Occipital lobe (tissue), 2 donors: Measurements from ENCODE around the gene MOXD1. TPM values are rescaled to one million over a fixed set of nuclear protein-coding genes. Genes with fewer than 3 reads are reported as not detected.
"Not testable (repeated sequence)": the region's sequence is repeated elsewhere in the genome, so short reads cannot be mapped to it uniquely, and the experiment has no call there.

Experiments used
- DNase-seq: peaks from one replicate; lab custom pipeline; 2025; lab: John Stamatoyannopoulos, UW
- total RNA-seq: library from RNA; depleted of rRNA; stranded (reverse); fragments of >200 nt; gene quantifications from one replicate; pipeline ENCODE4 v1.2.3, GENCODE V29; 2014

MOXD1 gene
- total RNA-seq, 1 donor from 2014 or later = 18.6 TPM

DNA sequence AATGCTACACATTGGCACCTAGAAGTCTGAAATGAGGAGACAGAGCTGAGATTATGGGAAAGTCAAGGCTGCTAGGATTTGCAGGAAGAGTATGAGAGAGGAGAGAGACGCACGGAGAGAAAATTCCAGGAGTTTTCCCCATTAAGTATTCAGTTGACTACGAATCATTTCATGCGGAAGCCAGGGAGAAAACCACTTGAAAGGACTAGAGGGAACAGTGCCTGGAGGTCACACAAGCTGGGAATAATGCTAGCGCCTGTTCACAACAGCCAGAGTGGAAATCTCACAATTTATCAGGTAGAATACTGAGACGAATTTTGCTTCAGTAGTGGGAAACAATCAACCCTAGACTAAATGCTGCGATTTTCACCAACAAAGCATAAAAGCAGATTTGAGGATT, 118.6 kb downstream of the MOXD1 start:
- no peak for DNase-seq

DNA sequence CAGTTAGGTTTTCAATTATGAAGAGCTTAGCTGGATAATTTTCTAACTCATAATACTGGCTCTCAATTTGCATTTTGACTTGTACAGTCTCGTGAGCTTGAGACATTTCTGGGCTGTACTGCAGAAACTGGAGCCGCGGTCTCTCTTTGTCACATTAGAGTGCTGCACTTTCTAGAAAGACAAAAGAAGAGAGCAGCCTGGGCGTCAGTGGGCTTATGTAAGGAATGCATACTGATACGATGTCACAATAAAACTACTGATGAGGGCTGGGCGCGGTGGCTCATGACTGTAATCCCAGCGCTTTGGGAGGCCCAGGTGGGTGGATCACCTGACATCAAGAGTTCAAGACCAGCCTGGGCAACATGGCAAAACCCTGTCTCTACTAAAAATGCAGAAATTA, 120.8 kb downstream of the MOXD1 start:
- DNase-seq = no peak

DNA sequence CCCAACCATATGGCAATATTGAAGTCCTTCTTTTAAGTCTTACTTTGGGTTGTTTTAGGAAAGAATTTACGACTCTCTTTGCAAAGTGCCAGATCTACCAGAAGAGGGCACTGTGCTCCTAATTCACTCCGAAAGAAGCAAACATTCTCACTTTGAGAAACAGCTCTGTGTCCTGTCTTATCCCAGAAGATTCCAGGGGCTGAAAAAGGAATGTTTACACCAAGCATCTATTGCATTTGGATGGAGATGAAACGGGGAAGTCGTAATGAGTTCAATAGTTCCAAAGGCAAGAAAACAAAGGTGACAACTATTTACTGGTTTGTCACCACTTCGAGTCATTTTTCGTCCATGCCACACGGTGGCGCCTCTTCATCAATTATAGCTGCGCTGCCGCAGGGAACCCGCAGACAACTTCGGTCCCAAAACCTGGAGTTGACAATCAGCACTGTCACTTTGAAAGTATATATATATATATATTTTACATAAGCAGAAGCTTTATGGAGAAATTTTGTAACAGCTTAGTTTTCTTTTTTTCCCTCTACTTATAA, 121.6 kb downstream of the MOXD1 start:
- DNase-seq = peak; percentile 63

GRCh38 chr6:132275066-132275970, 126.0 kb downstream of the MOXD1 start:
- no peak for DNase-seq

DNA sequence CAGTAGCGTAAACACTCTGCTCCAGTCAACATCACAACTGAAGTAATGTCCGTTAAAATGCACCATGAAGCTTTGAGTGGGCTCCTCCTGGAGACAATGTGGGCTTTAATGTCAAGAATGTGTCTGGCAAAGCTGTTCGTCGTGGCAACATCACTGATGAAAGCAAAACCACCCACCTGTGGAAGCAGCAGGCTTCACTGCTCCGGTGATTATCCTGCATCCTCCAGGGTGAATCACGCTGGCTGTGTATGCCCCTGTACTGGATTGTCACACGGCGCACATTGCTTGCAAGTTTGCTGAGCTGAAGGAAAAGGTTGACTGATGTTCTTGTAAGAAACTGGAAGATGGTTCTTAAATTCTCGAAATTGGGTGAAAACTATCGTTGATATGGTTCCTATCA, 128.5 kb downstream of the MOXD1 start:
- DNase-seq = no peak

DNA sequence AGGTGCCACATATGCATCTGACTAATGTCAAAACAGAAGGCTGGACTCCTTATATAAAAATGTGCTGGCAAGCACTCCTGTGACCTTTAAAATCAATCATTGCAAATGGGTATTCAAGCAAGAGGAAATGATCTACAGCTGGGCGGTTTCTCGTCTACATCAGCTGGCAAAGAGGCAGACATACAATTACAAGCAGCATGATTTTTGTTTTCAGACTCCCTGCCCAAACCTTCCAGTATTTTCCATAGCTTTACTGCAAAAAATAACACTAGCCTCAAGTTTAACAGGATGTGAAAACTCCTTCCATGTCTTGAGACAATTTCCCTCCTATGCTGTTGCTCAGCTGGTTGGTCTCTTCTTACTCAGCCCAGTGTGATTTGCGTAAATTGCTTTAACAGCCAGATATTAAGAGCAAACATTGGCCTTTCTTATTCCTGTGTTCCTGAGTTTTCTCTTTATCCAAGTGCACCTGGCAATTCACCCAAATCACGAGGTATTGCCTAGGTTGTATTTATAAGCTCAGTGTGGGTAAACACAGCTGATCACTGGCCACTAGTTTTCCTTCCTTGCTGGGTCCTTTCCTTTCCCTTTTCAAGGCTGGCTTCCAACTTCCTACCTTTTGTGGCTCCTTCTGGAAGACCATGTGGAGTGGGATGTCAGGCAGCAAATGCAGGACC, 130.4 kb downstream of the MOXD1 start:
- no peak for DNase-seq

GRCh38 chr6:132268666-132269065, 132.6 kb downstream of the MOXD1 start:
- DNase-seq = not testable (repeated sequence)

- no peak for DNase-seq
These were observed 133.1 kb downstream of the MOXD1 start for GRCh38 chr6:132268209-132268608.

GRCh38 chr6:132265451-132266097, 135.7 kb downstream of the MOXD1 start:
- no peak for DNase-seq

GRCh38 chr6:132264021-132264500, 137.2 kb downstream of the MOXD1 start:
- no peak for DNase-seq

DNA sequence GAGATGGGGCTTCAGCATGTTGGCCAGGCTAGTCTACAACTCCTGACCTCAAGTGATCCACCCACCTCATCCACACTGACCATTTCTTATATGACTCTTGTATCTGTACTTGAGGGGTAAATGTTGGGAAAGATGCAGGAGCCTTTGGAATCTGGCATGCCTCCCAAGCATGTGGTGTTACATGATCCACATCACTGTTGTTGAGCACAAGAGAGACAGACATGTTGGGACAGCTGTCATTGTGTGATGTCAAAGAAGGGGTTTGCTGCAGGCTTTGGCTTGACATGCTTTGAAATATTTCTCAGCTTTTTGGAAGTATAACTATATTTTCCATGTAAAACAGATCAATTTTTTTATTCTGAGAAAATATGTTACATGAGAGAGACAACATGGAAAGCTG, 139.9 kb downstream of the MOXD1 start:
- DNase-seq = no peak

GRCh38 chr6:132259070-132259469, 142.2 kb downstream of the MOXD1 start:
- DNase-seq = no peak

DNA sequence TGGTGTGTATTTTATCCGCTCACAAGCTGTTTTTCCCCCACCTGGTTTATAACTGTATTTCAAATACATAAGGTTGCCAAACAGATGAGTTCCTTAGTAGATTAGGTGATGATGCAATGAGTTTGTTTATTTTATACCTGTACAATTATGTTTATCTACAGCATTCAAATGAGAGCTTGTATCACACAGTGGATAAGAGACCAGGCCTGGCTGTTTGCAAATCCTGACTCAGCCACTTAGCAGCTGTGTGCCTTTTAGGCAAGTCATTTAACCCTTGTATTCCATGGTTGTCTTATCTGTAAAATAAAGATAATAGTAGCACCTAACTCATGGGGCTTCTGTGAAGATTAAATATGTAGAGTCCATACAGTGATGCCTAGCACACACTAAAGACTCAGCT, 143.7 kb downstream of the MOXD1 start:
- DNase-seq = no peak

GRCh38 chr6:132256457-132256856, 144.8 kb downstream of the MOXD1 start:
- no peak for DNase-seq

DNA sequence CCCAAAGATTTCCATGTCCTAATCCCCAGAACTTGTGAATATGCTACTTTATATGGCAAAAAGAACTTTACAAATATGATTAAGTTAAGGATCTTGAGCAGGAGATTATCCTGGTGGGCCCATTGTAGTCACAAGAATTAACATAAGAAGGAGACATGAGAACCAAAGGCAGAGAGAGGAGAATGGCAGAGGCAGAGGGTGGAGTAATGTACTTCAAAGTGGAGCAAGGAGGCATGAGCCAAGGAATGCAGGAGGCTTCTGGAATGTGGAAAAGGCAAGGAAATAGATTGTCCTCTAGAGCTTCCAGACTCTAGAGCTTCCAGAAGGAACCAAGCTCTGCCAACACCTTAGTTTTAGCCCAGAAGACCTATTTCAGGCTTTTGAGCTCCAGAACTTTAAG, 147.4 kb downstream of the MOXD1 start:
- no peak for DNase-seq

GRCh38 chr6:132253211-132253610, 148.1 kb downstream of the MOXD1 start:
- no peak for DNase-seq

GRCh38 chr6:132252113-132252512, 149.2 kb downstream of the MOXD1 start:
- DNase-seq = no peak

DNA sequence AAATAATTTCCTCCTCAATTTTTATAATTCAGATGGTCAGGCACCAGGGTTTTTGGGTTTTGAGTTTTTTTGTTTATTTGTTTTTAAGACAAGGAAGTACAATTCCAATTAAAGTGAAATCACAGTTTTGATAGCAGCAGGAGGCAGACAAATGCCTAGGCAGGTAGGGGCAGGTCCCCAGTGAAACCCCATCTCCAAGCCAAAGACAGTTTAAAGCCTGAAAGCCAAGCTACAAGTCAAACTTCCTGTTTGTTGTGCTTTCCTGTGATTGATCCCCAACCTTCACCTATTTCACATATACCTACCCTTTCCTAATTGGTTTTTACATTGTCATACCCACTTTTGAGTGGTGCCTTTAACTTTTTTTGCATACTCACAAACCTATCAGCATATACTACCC, 149.6 kb downstream of the MOXD1 start:
- DNase-seq = no peak

GRCh38 chr6:132247381-132248159, 153.7 kb downstream of the MOXD1 start:
- DNase-seq = no peak

GRCh38 chr6:132246632-132247270, 154.5 kb downstream of the MOXD1 start:
- DNase-seq = no peak
